Neural cell (in vitro differentiated cells): ENCODE measurements around the gene RHBDD3. TPM values are rescaled to one million over a fixed set of nuclear protein-coding genes. Genes with fewer than 3 reads are reported as not detected.

Experiments used
- H2AFZ ChIP-seq: fragments of 200-600, 300-800 bp; sonication (generic), shearing (Covaris generic); 2 replicates; pipeline ENCODE4 v1.6.0; 2014; ENCODE audit warnings: low read depth, mild to moderate bottlenecking, antibody characterized with exemption, low read length, moderate library complexity
- H3F3A ChIP-seq: fragments of 200-600 bp; shearing (Covaris generic); 2 replicates; pipeline ENCODE4 v1.6.1; 2016; ENCODE audit warnings: mild to moderate bottlenecking, moderate library complexity, mixed read lengths, antibody characterized with exemption, low read length; ENCODE audit not compliant: insufficient read depth, poor library complexity, severe bottlenecking
- H3K27ac ChIP-seq: fragments of 200-600, 300-800 bp; sonication (generic), shearing (Covaris generic); 2 replicates; pipeline ENCODE4 v1.5.1; 2014; ENCODE audit warnings: mild to moderate bottlenecking, low read length, moderate library complexity
- H3K27me3 ChIP-seq: fragments of 300-800, 200-600 bp; sonication (generic), shearing (Covaris generic); 2 replicates; pipeline ENCODE4 v1.6.0; 2014; ENCODE audit warnings: mild to moderate bottlenecking, low read depth, low read length, moderate library complexity; ENCODE audit not compliant: insufficient read depth
- H3K36me3 ChIP-seq: fragments of 300-800, 200-600 bp; sonication (generic), shearing (Covaris generic); 2 replicates; pipeline ENCODE4 v1.5.1; 2014; ENCODE audit warnings: mild to moderate bottlenecking, antibody characterized with exemption, low read length, moderate library complexity; ENCODE audit not compliant: insufficient read depth
- H3K4me2 ChIP-seq: fragments of 300-800, 200-600 bp; sonication (generic), shearing (Covaris generic); 2 replicates; pipeline ENCODE4 v1.6.0; 2014; ENCODE audit warnings: mild to moderate bottlenecking, low read length
- H3K4me3 ChIP-seq: fragments of 300-800, 200-600 bp; sonication (generic), shearing (Covaris generic); 2 replicates; pipeline ENCODE4 v1.5.1; 2014; ENCODE audit warnings: mild to moderate bottlenecking, low read length, moderate library complexity
- H3K79me2 ChIP-seq: fragments of 200-600 bp; shearing (Covaris generic); replicated peaks from 2 replicates; pipeline ENCODE4 v1.6.0; 2014; ENCODE audit warnings: mild to moderate bottlenecking, low read length, moderate library complexity; ENCODE audit not compliant: insufficient read depth
- H3K9ac ChIP-seq: fragments of 300-800, 200-600 bp; sonication (generic), shearing (Covaris generic); 2 replicates; pipeline ENCODE4 v1.6.1; 2016; ENCODE audit warnings: mild to moderate bottlenecking, low read length, mixed read lengths
- H3K9me2 ChIP-seq: fragments of 200-600 bp; shearing (Covaris generic); 2 replicates; pipeline ENCODE4 v1.6.1; 2016; ENCODE audit warnings: mild to moderate bottlenecking, low read length, mixed read lengths; ENCODE audit not compliant: insufficient read depth
- H3K9me3 ChIP-seq: fragments of 200-600, 300-800 bp; sonication (generic), shearing (Covaris generic); 2 replicates; pipeline ENCODE4 v1.6.1; 2016; ENCODE audit warnings: mild to moderate bottlenecking, mixed run types, low read length, moderate library complexity, mixed read lengths
- H4K20me1 ChIP-seq: fragments of 200-600 bp; shearing (Covaris generic); 2 replicates; pipeline ENCODE4 v1.6.1; 2016; ENCODE audit warnings: mild to moderate bottlenecking, mixed run types; ENCODE audit not compliant: insufficient read depth
- EP300 ChIP-seq: fragments of 450-650 bp; conservative IDR thresholded peaks from 2 replicates; pipeline ENCODE4 v1.6.1; 2014; ENCODE audit warnings: antibody characterized with exemption, mild to moderate bottlenecking, moderate library complexity; ENCODE audit not compliant: poor library complexity, severe bottlenecking
- EZH2 ChIP-seq: fragments of 200-600, 300-800 bp; shearing (Covaris generic), sonication (generic); IDR thresholded peaks from 2 replicates; pipeline ENCODE4 v1.6.1; 2014; ENCODE audit warnings: antibody characterized with exemption, low read length, borderline replicate concordance, mild to moderate bottlenecking; ENCODE audit not compliant: insufficient read depth, poor library complexity, severe bottlenecking
- MXI1 ChIP-seq: fragments of 450-650 bp; conservative IDR thresholded peaks from 2 replicates; pipeline ENCODE4 v1.6.1; 2014; ENCODE audit warnings: antibody characterized with exemption, mild to moderate bottlenecking; ENCODE audit not compliant: poor library complexity, severe bottlenecking
- POLR2AphosphoS5 ChIP-seq: IDR thresholded peaks from 2 replicates; pipeline ENCODE4 v1.6.1; 2012
- RAD21 ChIP-seq: fragments of 450-650 bp; conservative IDR thresholded peaks from 2 replicates; pipeline ENCODE4 v1.6.1; 2014; ENCODE audit warnings: antibody characterized with exemption, mild to moderate bottlenecking, moderate library complexity
- REST ChIP-seq: IDR thresholded peaks from 2 replicates; pipeline ENCODE4 v1.6.1; 2012; ENCODE audit warnings: borderline replicate concordance
- SMC3 ChIP-seq: fragments of 450-650 bp; conservative IDR thresholded peaks from 2 replicates; pipeline ENCODE4 v1.6.1; 2014; ENCODE audit warnings: antibody characterized with exemption, mild to moderate bottlenecking, moderate library complexity; ENCODE audit not compliant: poor library complexity
- TAF1 ChIP-seq: IDR thresholded peaks from 2 replicates; pipeline ENCODE4 v1.6.1; 2012; ENCODE audit warnings: low read depth
- polyA plus RNA-seq: library from polyadenylated mRNA; depleted of rRNA; stranded (reverse); fragments of >200 nt; gene quantifications from 2 replicates; pipeline ENCODE4 v1.2.3, GENCODE V29; 2014
- TF ChIP-seq, protein P1 (sequence below): fragments of 450-650 bp; IDR thresholded peaks from 2 replicates; pipeline ENCODE4 v1.5.1; 2014; ENCODE audit warnings: antibody characterized with exemption, mild to moderate bottlenecking, moderate library complexity; ENCODE audit not compliant: poor library complexity, severe bottlenecking

The RHBDD3 gene
- polyA plus RNA-seq, 1 donor from 2014 or later: 114 TPM

GRCh38 chr22:29298641-29299040, 30.9 kb upstream of the RHBDD3 start:
- no peaks in the 10 kb centered on the region for H4K20me1 ChIP-seq
- H3K9ac ChIP-seq: no peak overlapping the region
- H3K27me3 ChIP-seq: no peaks in the 10 kb centered on the region

GRCh38 chr22:29292379-29292778, 24.6 kb upstream of the RHBDD3 start:
- Histone ChIP-seq H3K9me2 (no peaks in the 10 kb centered on the region), H3K9ac (no peak overlapping the region), H3F3A (no peaks in the 10 kb centered on the region), H4K20me1 (peaks cover 5% of the 10 kb centered on the region), H3K36me3 (peaks cover 30% of the 10 kb centered on the region), H3K4me2 (no peak overlapping the region), H3K9me3 (no peaks in the 10 kb centered on the region), H3K4me3 (no peak overlapping the region), H2AFZ (no peak overlapping the region), H3K79me2 (peaks cover 8% of the 10 kb centered on the region), H3K27me3 (no peaks in the 10 kb centered on the region), H3K27ac (no peak overlapping the region)
- TF ChIP-seq EP300: no peak
- no peak for TF ChIP-seq TAF1
- TF ChIP-seq POLR2AphosphoS5: no peak
- TF ChIP-seq, protein P1, sequence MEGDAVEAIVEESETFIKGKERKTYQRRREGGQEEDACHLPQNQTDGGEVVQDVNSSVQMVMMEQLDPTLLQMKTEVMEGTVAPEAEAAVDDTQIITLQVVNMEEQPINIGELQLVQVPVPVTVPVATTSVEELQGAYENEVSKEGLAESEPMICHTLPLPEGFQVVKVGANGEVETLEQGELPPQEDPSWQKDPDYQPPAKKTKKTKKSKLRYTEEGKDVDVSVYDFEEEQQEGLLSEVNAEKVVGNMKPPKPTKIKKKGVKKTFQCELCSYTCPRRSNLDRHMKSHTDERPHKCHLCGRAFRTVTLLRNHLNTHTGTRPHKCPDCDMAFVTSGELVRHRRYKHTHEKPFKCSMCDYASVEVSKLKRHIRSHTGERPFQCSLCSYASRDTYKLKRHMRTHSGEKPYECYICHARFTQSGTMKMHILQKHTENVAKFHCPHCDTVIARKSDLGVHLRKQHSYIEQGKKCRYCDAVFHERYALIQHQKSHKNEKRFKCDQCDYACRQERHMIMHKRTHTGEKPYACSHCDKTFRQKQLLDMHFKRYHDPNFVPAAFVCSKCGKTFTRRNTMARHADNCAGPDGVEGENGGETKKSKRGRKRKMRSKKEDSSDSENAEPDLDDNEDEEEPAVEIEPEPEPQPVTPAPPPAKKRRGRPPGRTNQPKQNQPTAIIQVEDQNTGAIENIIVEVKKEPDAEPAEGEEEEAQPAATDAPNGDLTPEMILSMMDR: no peak

More at GRCh38 chr22:29298641-29299040, 30.9 kb upstream of the RHBDD3 start:
- no peak for TF ChIP-seq SMC3
- TF ChIP-seq RAD21: no peak
- TF ChIP-seq MXI1: no peak
- TF ChIP-seq TAF1: no peak
- no peak for TF ChIP-seq EP300
- no peak for TF ChIP-seq POLR2AphosphoS5
- TF ChIP-seq REST: no peak
- TF ChIP-seq, protein P1: no peak
- no peak for TF ChIP-seq EZH2
- Histone ChIP-seq H3K9me2 (no peaks in the 10 kb centered on the region), H3K9me3 (no peaks in the 10 kb centered on the region), H3K27ac (no peak overlapping the region), H3K36me3 (peaks cover 20% of the 10 kb centered on the region), H3K4me3 (no peak overlapping the region), H3K4me2 (no peak overlapping the region), H3F3A (no peaks in the 10 kb centered on the region), H3K79me2 (no peaks in the 10 kb centered on the region), H2AFZ (no peak overlapping the region)
